NT2/D1 (cell line): Measurements from ENCODE around the gene ZFYVE21.

Experiments used
- YY1 ChIP-seq: IDR thresholded peaks from 2 replicates; pipeline ENCODE4 v1.6.1; 2011; ENCODE audit not compliant: insufficient read length, insufficient read depth
- ZNF274 ChIP-seq: IDR thresholded peaks from 2 replicates; pipeline ENCODE4 v1.6.1; 2011; ENCODE audit warnings: mild to moderate bottlenecking, low read depth, low read length

GRCh38 chr14:103735439-103735814, 19.8 kb downstream of the ZFYVE21 start:
- TF ChIP-seq YY1: no peak
- TF ChIP-seq ZNF274: no peak
